Endothelial cell of umbilical vein (primary cell): ENCODE data around the gene AGFG1. TPM values are rescaled to one million over a fixed set of nuclear protein-coding genes. Genes with fewer than 3 reads are reported as not detected.

Experiments
- BruUV-seq: library from RNA; stranded (reverse); fragments of 400-500 nt; replicated peaks from 2 replicates; lab custom pipeline; 2021; lab: Mats Ljungman, UMichigan
- CTCF ChIA-PET: fragments of 300-600, 350-600 bp; sonication (Branson Sonifier 250); formaldehyde crosslinking; loops from one replicate; lab custom pipeline; 2021; ENCODE audit warnings: antibody characterized with exemption, inconsistent platforms; lab: Charles Lee
- POLR2A ChIA-PET: fragments of 300-600, 350-600 bp; sonication (Branson Sonifier 250); formaldehyde crosslinking; loops from one replicate; lab custom pipeline; 2021; ENCODE audit warnings: antibody characterized with exemption, inconsistent platforms; lab: Charles Lee
- DNase-seq: peaks from one replicate; pipeline ENCODE4 v3.0.0-alpha.2; 2011; ENCODE audit warnings: low read depth, low spot score
- FAIRE-seq: peaks from 2 replicates; lab custom pipeline; 2011; peaks lifted over from hg19 to GRCh38; lab: Jason Lieb, UNC
- H2AFZ ChIP-seq: 2 replicates; pipeline ENCODE4 v1.6.0; 2012; ENCODE audit warnings: low read depth, low read length, control low read depth, inconsistent platforms
- H3K27ac ChIP-seq: 2 replicates; pipeline ENCODE4 v1.5.1; 2011; ENCODE audit warnings: low read depth, mild to moderate bottlenecking, control low read depth, low read length, moderate library complexity; ENCODE audit not compliant: insufficient read depth
- H3K27me3 ChIP-seq, 2 experiments: 2 replicates each; pipeline versions ENCODE4 v1.6.0 to v1.6.1; 2011; ENCODE audit warnings: low read length in 2 of 2, mixed read lengths in 1 of 2; ENCODE audit not compliant: control insufficient read depth in 2 of 2, insufficient read depth in 2 of 2
- H3K36me3 ChIP-seq, 2 experiments: 2 replicates in 1 of 2; 3 replicates in 1 of 2; pipeline ENCODE4 v1.5.1; 2011; ENCODE audit warnings: low read length in 2 of 2, mild to moderate bottlenecking in 1 of 2, moderate library complexity in 1 of 2; ENCODE audit not compliant: control insufficient read depth in 2 of 2, insufficient read depth in 2 of 2; ENCODE audit errors: extremely low read depth in 1 of 2
- H3K4me1 ChIP-seq: 3 replicates; pipeline ENCODE4 v1.5.1; 2011; ENCODE audit warnings: mild to moderate bottlenecking, low read length; ENCODE audit not compliant: control insufficient read depth, insufficient read depth; ENCODE audit errors: extremely low read depth
- H3K4me2 ChIP-seq: 2 replicates; pipeline ENCODE4 v1.6.1; 2011; ENCODE audit warnings: low read length, control low read depth, mixed read lengths; ENCODE audit not compliant: insufficient read depth
- H3K4me3 ChIP-seq, 3 experiments: fragments of 200-600 bp in 1 of 3; sonication (generic), shearing (Covaris generic) in 1 of 3; replicated peaks in 1 of 3; 2 replicates each; pipeline ENCODE4 v1.5.1; 2011 to 2016; ENCODE audit warnings: control low read depth in 3 of 3, low read length in 3 of 3, mild to moderate bottlenecking in 2 of 3, inconsistent platforms in 1 of 3, low read depth in 1 of 3, moderate library complexity in 1 of 3; ENCODE audit not compliant: insufficient read depth in 1 of 3
- H3K79me2 ChIP-seq: 2 replicates; pipeline ENCODE4 v1.6.0; 2012; ENCODE audit warnings: low read length, inconsistent platforms; ENCODE audit not compliant: control insufficient read depth, insufficient read depth
- H3K9ac ChIP-seq: replicated peaks from 2 replicates; pipeline ENCODE3; 2011; ENCODE audit warnings: low read length, control low read depth; ENCODE audit not compliant: insufficient read depth; ENCODE audit errors: extremely low read depth
- H3K9me1 ChIP-seq: replicated peaks from 3 replicates; pipeline ENCODE4 v1.6.0; 2011; ENCODE audit warnings: mild to moderate bottlenecking, low read length; ENCODE audit not compliant: control insufficient read depth, insufficient read depth; ENCODE audit errors: extremely low read depth
- H3K9me3 ChIP-seq: replicated peaks from 2 replicates; pipeline ENCODE4 v1.5.1; 2012; ENCODE audit warnings: low read length, inconsistent platforms; ENCODE audit not compliant: control insufficient read depth, insufficient read depth
- H4K20me1 ChIP-seq: replicated peaks from 2 replicates; pipeline ENCODE3; 2011; ENCODE audit warnings: mild to moderate bottlenecking, low read length; ENCODE audit not compliant: control insufficient read depth, insufficient read depth; ENCODE audit errors: extremely low read depth
- EZH2 ChIP-seq: IDR thresholded peaks from 2 replicates; pipeline ENCODE4 v1.6.1; 2012; ENCODE audit warnings: borderline replicate concordance, low read depth, mild to moderate bottlenecking, moderate library complexity, low read length, inconsistent platforms; ENCODE audit not compliant: severe bottlenecking
- FOS ChIP-seq: IDR thresholded peaks from 2 replicates; pipeline ENCODE4 v1.6.1; 2011; ENCODE audit warnings: mild to moderate bottlenecking, low read length, moderate library complexity, borderline replicate concordance; ENCODE audit not compliant: insufficient read depth
- GATA2 ChIP-seq: IDR thresholded peaks from 2 replicates; pipeline ENCODE4 v1.7.0; 2011; ENCODE audit warnings: low read depth, mild to moderate bottlenecking, moderate library complexity, mixed read lengths, low read length; ENCODE audit not compliant: insufficient read length, insufficient read depth
- JUN ChIP-seq: IDR thresholded peaks from 2 replicates; pipeline ENCODE4 v1.6.1; 2011; ENCODE audit warnings: borderline replicate concordance, low read depth; ENCODE audit not compliant: insufficient read length, insufficient read depth
- MYC ChIP-seq: IDR thresholded peaks from one replicate; pipeline ENCODE4 v1.6.1; 2011; ENCODE audit warnings: mild to moderate bottlenecking, low read depth, low read length
- POLR2A ChIP-seq: IDR thresholded peaks from 2 replicates; pipeline ENCODE4 v1.6.1; 2012; ENCODE audit warnings: low read depth, mild to moderate bottlenecking, control low read depth, low read length
- POLR2AphosphoS5 ChIP-seq: IDR thresholded peaks from 2 replicates; pipeline ENCODE4 v1.6.1; 2012; ENCODE audit warnings: low read depth, mild to moderate bottlenecking, control low read depth, low read length, moderate library complexity; ENCODE audit not compliant: insufficient read depth
- dilution Hi-C: fragments of 300-500 bp; cut with MboI; formaldehyde crosslinking; loops from one replicate; pipeline ENCODE4 v1.15.0; 2019; ENCODE audit warnings: low sequenced_read_pairs; ENCODE audit not compliant: extremely low pct_ligation_motif_present
- intact Hi-C: fragments of 100-400 bp; cut with micrococcal nuclease; formaldehyde crosslinking; loops from one replicate; pipeline ENCODE4 v1.10.0; 2022
- polyA plus RNA-seq, 4 experiments: library from polyadenylated mRNA; depleted of rRNA in 3 of 4; stranded (reverse) in 3 of 4; unstranded in 1 of 4; fragments of >200 nt; gene quantifications; 2 replicates each; pipeline versions ENCODE4 v1.2.1 to v1.2.3, GENCODE V29; 2011 to 2012; ENCODE audit warnings: missing spikeins in 1 of 4
- total RNA-seq: library from RNA; stranded (reverse); gene quantifications from 2 replicates; pipeline ENCODE4 v1.2.3, GENCODE V29; 2021
- TF ChIP-seq, protein P1 (sequence below): IDR thresholded peaks from 2 replicates; pipeline ENCODE4 v1.6.1; 2011; ENCODE audit not compliant: insufficient read depth, insufficient read length
- TF ChIP-seq, protein P2 (sequence below), 2 donors: IDR thresholded peaks; 1 replicate in 1 of 2; 2 replicates in 1 of 2; pipeline ENCODE4 v1.5.1; 2011; ENCODE audit warnings: low read length in 2 of 2, mild to moderate bottlenecking in 2 of 2, moderate library complexity in 2 of 2, control low read depth in 1 of 2, inconsistent platforms in 1 of 2, low read depth in 1 of 2; ENCODE audit not compliant: insufficient read depth in 1 of 2; ENCODE audit errors: extremely low read depth in 1 of 2

Gene AGFG1
- total and polyA plus RNA-seq, 2 donors (not counting 3 experiments of a cell fraction or from before 2014, with no cell fraction given): 87.9 to 106 TPM

DNA sequence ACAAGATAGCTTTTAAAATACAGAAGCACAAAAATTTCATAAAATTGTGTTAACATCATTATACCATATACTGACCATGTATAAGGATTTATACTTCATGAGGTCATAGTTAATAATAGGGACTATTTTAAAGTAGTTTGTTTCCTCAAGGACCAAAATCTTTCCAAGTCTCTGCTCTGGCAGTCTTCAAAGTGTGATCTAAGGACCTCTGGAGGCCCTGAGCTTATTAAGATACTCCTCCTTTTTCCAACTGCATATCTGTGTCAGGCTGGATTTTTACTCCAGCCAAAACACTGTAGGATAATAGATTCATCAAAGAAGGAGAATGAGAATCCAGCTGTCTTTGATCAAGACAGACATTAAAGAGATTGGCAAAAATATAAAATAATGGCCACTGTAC is 125.1 kb downstream of the AGFG1 start:
- Histone ChIP-seq H3K4me1 (no peaks in the 10 kb centered on the region), H3K36me3 (no peaks in the 10 kb centered on the region), H2AFZ (no peak overlapping the region), H3K79me2 (no peaks in the 10 kb centered on the region), H4K20me1 (no peaks in the 10 kb centered on the region), H3K27me3 (peaks cover 2 to 4% of the 10 kb centered on the region in 2 experiments), H3K4me2 (no peak overlapping the region), H3K4me3 (no peak overlapping the region), H3K27ac (no peak overlapping the region), H3K9me3 (no peaks in the 10 kb centered on the region), H3K9me1 (no peaks in the 10 kb centered on the region), H3K9ac (no peak overlapping the region)
- CTCF ChIA-PET: interaction anchor here (0.5 kb wide), 1 partner anchor 61 kb away, joined by 3 read pairs; no protein-coding TSS in a partner anchor
- FAIRE-seq (no peak), DNase-seq (no peak)
- POLR2A ChIA-PET: no interaction called here
- dilution Hi-C loops: no loop called here
- intact Hi-C loops: no loop called here
- no peak for TF ChIP-seq EZH2
- no peak for TF ChIP-seq JUN
- no peak for TF ChIP-seq MYC
- no peak for TF ChIP-seq POLR2A
- no peak for TF ChIP-seq POLR2AphosphoS5
- TF ChIP-seq, protein P1, sequence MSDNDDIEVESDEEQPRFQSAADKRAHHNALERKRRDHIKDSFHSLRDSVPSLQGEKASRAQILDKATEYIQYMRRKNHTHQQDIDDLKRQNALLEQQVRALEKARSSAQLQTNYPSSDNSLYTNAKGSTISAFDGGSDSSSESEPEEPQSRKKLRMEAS: no peak
- TF ChIP-seq FOS: no peak
- TF ChIP-seq, protein P2, sequence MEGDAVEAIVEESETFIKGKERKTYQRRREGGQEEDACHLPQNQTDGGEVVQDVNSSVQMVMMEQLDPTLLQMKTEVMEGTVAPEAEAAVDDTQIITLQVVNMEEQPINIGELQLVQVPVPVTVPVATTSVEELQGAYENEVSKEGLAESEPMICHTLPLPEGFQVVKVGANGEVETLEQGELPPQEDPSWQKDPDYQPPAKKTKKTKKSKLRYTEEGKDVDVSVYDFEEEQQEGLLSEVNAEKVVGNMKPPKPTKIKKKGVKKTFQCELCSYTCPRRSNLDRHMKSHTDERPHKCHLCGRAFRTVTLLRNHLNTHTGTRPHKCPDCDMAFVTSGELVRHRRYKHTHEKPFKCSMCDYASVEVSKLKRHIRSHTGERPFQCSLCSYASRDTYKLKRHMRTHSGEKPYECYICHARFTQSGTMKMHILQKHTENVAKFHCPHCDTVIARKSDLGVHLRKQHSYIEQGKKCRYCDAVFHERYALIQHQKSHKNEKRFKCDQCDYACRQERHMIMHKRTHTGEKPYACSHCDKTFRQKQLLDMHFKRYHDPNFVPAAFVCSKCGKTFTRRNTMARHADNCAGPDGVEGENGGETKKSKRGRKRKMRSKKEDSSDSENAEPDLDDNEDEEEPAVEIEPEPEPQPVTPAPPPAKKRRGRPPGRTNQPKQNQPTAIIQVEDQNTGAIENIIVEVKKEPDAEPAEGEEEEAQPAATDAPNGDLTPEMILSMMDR (IDR thresholded peaks at IDR 0.05; ENCODE audit: extremely low read depth in 1 of 2, insufficient read depth in 1 of 2, low read depth in 1 of 2, low read length in 2 of 2): no peak
- TF ChIP-seq GATA2: no peak
- no TSS peak for BruUV-seq
